Measurements from ENCODE around the gene CACNG1. TPM values are rescaled to one million over a fixed set of nuclear protein-coding genes. Genes with fewer than 3 reads are reported as not detected.

The CACNG1 gene
- total RNA-seq, 1 donor from 2014 or later = not detected

DNA sequence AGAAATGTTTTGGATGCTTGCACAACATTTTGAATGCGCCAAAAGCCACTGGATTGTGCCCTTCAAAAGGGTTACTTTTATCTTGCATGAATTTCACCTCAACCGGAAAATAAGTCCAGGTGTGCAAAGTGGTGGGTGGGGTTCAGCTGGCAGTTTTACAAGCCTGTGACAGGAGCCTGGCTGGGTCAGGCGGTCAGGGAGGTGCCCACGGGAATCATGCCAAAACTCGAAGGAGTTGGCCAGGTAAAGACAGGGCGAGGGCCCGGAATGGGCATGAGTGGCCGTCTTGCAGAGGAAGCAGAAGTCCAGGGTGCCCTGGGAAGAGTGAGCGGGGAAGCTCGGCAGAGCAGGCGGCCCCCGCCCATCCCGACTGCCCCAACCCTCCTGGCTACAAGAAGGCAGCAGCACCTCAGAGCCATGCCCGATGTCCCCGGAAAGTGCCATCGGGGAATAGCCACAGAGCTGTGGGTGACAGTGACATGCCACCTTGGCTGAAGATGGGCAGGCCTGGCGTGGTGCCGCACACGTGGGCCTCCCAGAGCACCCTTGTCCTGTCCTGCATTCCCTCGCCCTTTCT, 19.1 kb upstream of the CACNG1 start:
- no peak for ATAC-seq (ENCODE audit: low read depth)
- no peak for DNase-seq
- POLR2A ChIA-PET = no interaction called here
- intact Hi-C loops (cut with micrococcal nuclease) = no loop called here
- H3K9me3 Mint-ChIP-seq = no peaks in the 10 kb centered on the region
- CTCF ChIA-PET = no interaction called here
- H3K27me3 Mint-ChIP-seq = peaks cover 2% of the 10 kb centered on the region
- no peak overlapping the region for H3K27ac Mint-ChIP-seq
- no peaks in the 10 kb centered on the region for H3K4me1 Mint-ChIP-seq
- TF ChIP-seq, protein P1, sequence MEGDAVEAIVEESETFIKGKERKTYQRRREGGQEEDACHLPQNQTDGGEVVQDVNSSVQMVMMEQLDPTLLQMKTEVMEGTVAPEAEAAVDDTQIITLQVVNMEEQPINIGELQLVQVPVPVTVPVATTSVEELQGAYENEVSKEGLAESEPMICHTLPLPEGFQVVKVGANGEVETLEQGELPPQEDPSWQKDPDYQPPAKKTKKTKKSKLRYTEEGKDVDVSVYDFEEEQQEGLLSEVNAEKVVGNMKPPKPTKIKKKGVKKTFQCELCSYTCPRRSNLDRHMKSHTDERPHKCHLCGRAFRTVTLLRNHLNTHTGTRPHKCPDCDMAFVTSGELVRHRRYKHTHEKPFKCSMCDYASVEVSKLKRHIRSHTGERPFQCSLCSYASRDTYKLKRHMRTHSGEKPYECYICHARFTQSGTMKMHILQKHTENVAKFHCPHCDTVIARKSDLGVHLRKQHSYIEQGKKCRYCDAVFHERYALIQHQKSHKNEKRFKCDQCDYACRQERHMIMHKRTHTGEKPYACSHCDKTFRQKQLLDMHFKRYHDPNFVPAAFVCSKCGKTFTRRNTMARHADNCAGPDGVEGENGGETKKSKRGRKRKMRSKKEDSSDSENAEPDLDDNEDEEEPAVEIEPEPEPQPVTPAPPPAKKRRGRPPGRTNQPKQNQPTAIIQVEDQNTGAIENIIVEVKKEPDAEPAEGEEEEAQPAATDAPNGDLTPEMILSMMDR (IDR thresholded peaks at IDR 0.05) = no peak
- H3K36me3 Mint-ChIP-seq (ENCODE audit: low read depth) = no peaks in the 10 kb centered on the region
- H3K4me3 Mint-ChIP-seq = no peak overlapping the region

DNA sequence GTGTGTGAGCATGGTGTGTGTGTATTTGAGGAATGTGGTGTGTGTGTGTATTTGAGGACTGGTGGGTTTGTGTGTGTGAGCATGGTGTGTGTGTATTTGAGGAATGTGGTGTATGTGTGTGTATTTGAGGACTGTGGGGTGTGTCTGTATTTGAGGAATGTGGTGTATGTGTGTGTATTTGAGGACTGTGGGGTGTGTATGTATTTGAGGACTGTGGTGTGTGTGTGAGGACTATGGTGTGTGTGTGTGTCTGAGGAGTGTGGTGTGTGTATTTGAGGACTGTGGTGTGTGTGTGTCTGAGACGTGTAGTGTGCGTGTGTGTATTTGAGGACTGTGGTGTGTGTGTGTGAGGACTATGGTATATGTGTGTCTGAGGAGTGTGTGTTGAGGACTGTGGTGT, 18.0 kb upstream of the CACNG1 start:
- intact Hi-C loops (cut with micrococcal nuclease) = no loop called here
- H3K36me3 Mint-ChIP-seq (ENCODE audit: low read depth) = no peaks in the 10 kb centered on the region
- H3K9me3 Mint-ChIP-seq = no peaks in the 10 kb centered on the region
- ATAC-seq (ENCODE audit: low read depth) (no peak), DNase-seq (no peak)
- TF ChIP-seq, protein P1 (IDR thresholded peaks at IDR 0.05) = no peak
- no peaks in the 10 kb centered on the region for H3K4me1 Mint-ChIP-seq
- ChIA-PET POLR2A (no interaction called here), CTCF (no interaction called here)
- H3K4me3 Mint-ChIP-seq = no peak overlapping the region
- H3K27ac Mint-ChIP-seq = no peak overlapping the region
- peaks cover 2% of the 10 kb centered on the region for H3K27me3 Mint-ChIP-seq

DNA sequence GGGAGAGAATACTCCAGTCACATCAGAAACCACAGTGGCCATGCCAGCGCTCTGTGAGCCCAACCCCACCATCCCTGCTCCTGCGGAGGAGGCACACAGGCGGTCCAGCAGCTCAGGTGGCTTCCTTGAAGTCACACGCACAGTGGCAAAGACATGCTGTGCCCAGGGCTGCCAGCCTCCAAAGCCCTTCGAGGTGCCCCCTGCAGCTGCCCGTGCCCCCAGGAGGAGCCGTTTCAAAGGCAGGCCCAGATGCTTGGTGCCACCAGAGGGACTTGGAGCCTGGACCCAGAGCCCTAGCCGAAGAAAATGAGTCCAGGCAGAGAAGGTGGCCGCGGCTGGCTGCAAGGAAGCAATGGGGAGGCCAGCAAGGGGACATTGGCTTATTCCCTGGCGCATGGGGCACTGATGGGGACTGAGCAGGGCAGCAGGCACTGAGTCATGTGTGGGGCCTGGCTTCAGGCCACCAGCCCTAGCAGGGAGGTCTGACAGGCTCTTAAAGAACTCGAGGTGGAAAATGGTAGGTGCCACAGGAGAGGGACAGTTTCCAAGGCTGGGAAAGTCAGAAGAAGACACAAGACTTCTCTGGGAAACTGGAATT, 17.2 kb upstream of the CACNG1 start:
- Mint-ChIP-seq H3K4me1 (no peaks in the 10 kb centered on the region), H3K27ac (no peak overlapping the region), H3K9me3 (no peaks in the 10 kb centered on the region), H3K4me3 (no peak overlapping the region), H3K27me3 (peaks cover 2% of the 10 kb centered on the region), H3K36me3 (ENCODE audit: low read depth) (no peaks in the 10 kb centered on the region)
- no peak for DNase-seq
- no peak for ATAC-seq (ENCODE audit: low read depth)
- intact Hi-C loops (cut with micrococcal nuclease) = no loop called here
- POLR2A ChIA-PET = no interaction called here
- TF ChIP-seq, protein P1 (IDR thresholded peaks at IDR 0.05) = no peak
- CTCF ChIA-PET = no interaction called here

DNA sequence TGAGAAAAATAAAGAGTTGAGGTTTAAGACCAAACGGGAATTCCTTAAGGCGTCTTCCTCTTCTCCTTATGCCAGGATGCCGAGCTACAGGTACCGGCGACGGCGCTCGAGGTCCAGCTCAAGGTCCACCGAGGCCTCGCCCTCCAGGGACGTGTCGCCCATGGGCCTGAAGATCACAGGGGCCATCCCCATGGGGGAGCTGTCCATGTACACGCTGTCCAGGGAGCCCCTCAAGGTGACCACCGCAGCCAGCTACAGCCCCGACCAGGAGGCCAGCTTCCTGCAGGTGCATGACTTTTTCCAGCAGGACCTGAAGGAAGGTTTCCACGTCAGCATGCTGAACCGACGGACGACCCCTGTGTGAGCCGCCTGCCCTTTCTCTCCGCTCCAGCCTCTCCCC, 13.7 kb upstream of the CACNG1 start:
- Mint-ChIP-seq H3K27ac (no peak overlapping the region), H3K27me3 (peaks cover 2% of the 10 kb centered on the region), H3K4me3 (no peak overlapping the region), H3K9me3 (no peaks in the 10 kb centered on the region), H3K4me1 (no peaks in the 10 kb centered on the region), H3K36me3 (ENCODE audit: low read depth) (no peaks in the 10 kb centered on the region)
- POLR2A ChIA-PET = no interaction called here
- TF ChIP-seq, protein P1 (IDR thresholded peaks at IDR 0.05) = no peak
- DNase-seq (no peak), ATAC-seq (ENCODE audit: low read depth) (no peak)
- CTCF ChIA-PET = no interaction called here
- intact Hi-C loops (cut with micrococcal nuclease) = no loop called here

DNA sequence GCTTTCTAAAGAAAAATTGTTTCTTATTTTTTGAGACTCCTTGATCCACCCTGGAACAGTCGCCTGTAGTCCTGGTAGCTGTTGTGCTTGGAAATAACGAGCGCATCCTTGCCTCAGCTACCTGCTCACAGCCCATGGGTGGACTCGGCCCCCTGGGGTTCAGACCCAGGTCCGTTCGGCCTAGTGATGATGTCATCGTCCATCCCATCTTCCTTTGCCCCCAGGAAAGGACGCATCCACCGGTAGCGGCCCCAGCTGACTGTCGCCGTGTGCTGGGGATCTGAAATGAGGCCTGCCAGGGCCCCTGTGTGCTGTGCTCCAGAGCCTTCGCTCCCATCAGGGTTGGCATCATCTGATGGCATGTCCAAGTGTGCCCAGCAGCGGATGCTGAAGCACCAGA, 12.0 kb upstream of the CACNG1 start:
- TF ChIP-seq, protein P1 (IDR thresholded peaks at IDR 0.05) = no peak
- Mint-ChIP-seq H3K36me3 (ENCODE audit: low read depth) (no peaks in the 10 kb centered on the region), H3K4me1 (no peaks in the 10 kb centered on the region), H3K4me3 (no peak overlapping the region), H3K9me3 (no peaks in the 10 kb centered on the region), H3K27me3 (peaks cover 10% of the 10 kb centered on the region), H3K27ac (no peak overlapping the region)
- no peak for DNase-seq
- CTCF ChIA-PET = no interaction called here
- POLR2A ChIA-PET = no interaction called here
- intact Hi-C loops (cut with micrococcal nuclease) = no loop called here
- no peak for ATAC-seq (ENCODE audit: low read depth)

Measured in activated B cell treated with CpG ODN at 0.5 μM for 24 hours (primary cell).